ENCODE results near the gene PARP8.

GRCh38 chr5:50791813-50792212 lies 125.4 kb downstream of the PARP8 start:
- TF ChIP-seq CTCF (IDR thresholded peaks at IDR 0.05) (no peak), E2F1 (CRISPR knock-in tag; IDR thresholded peaks at IDR 0.05) (no peak), KAT7 (CRISPR knock-in tag; IDR thresholded peaks at IDR 0.05; ENCODE audit: borderline replicate concordance) (no peak), MAX (CRISPR knock-in tag; IDR thresholded peaks at IDR 0.05) (no peak), USF2 (CRISPR knock-in tag; IDR thresholded peaks at IDR 0.05) (no peak), NR3C1 (CRISPR knock-in tag; conservative IDR thresholded peaks at IDR 0.05; ENCODE audit: low read depth) (no peak), ATF2 (CRISPR knock-in tag; IDR thresholded peaks at IDR 0.05; ENCODE audit: borderline replicate concordance, low read depth) (no peak), NFYB (CRISPR knock-in tag; conservative IDR thresholded peaks at IDR 0.05; ENCODE audit: low read depth) (no peak), ETV6 (CRISPR knock-in tag; IDR thresholded peaks at IDR 0.05) (no peak), RELA (CRISPR knock-in tag; IDR thresholded peaks at IDR 0.05; ENCODE audit: borderline replicate concordance) (no peak), FOXK1 (CRISPR knock-in tag; IDR thresholded peaks at IDR 0.05) (no peak), ZNF232 (CRISPR knock-in tag; IDR thresholded peaks at IDR 0.05) (no peak)

Data from WTC11 (cell line).